Panc1 (cell line): Measurements from ENCODE around the gene P3H3.

Source experiments
- CTCF ChIP-seq: fragments of 450-650 bp; IDR thresholded peaks from 2 replicates; pipeline ENCODE4 v1.5.1; 2017; ENCODE audit warnings: mild to moderate bottlenecking
- TCF7L2 ChIP-seq: IDR thresholded peaks from 2 replicates; pipeline ENCODE4 v1.6.1; 2011; ENCODE audit warnings: mild to moderate bottlenecking, low read depth, low read length, inconsistent platforms

DNA sequence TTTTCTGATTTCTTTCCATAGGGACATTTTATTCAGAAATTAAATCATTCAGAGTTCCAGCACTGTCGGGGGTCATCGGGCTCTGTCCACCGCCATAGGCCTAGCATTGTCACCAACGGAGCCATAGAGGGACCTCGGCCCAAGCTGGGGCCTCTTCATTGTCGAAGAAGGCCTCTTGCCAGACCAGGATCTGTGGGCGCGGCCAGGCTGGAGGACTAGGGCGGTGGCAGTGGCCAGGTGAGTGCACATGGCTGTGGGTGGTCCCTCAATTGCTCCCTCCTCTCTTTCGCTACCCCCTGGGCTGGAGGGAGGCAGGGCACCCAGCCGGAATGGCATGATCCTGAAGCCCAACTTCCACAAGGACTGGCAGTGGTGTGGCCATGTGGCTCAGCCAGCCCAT is 55.5 kb downstream of the P3H3 start:
- TF ChIP-seq CTCF (no peak), TCF7L2 (no peak)
